Hepatocyte (in vitro differentiated cells): ENCODE measurements around the gene ANKRD17. TPM values are rescaled to one million over a fixed set of nuclear protein-coding genes. Genes with fewer than 3 reads are reported as not detected.
A peak's percentile ranks its signal among the peaks of the same experiment; 100 is the strongest.
"Not testable (repeated sequence)": the region's sequence is repeated elsewhere in the genome, so short reads cannot be mapped to it uniquely, and the experiment has no call there.

Experiments used
- DNase-seq: peaks from one replicate; pipeline ENCODE4 v3.0.0-alpha.2; 2016; ENCODE audit warnings: low spot score
- H2AFZ ChIP-seq: fragments of 200-600 bp; sonication (generic); 2 replicates; pipeline ENCODE4 v1.6.0; 2016; ENCODE audit warnings: antibody characterized with exemption, mild to moderate bottlenecking
- H3K27ac ChIP-seq: fragments of 200-600 bp; sonication (generic); 2 replicates; pipeline ENCODE4 v1.5.1; 2016; ENCODE audit warnings: mild to moderate bottlenecking
- H3K27me3 ChIP-seq: fragments of 200-600 bp; sonication (generic); 2 replicates; pipeline ENCODE4 v1.6.1; 2016
- H3K36me3 ChIP-seq: fragments of 200-600 bp; sonication (generic); replicated peaks from 2 replicates; pipeline ENCODE4 v1.5.1; 2016; ENCODE audit warnings: low read depth; ENCODE audit not compliant: insufficient read depth
- H3K4me1 ChIP-seq: fragments of 200-600 bp; sonication (generic); 2 replicates; pipeline ENCODE4 v1.5.1; 2016; ENCODE audit warnings: mild to moderate bottlenecking, moderate library complexity; ENCODE audit not compliant: insufficient read depth
- H3K4me2 ChIP-seq: fragments of 200-600 bp; sonication (generic); 2 replicates; pipeline ENCODE4 v1.6.0; 2016
- H3K4me3 ChIP-seq: fragments of 200-600 bp; sonication (generic); 2 replicates; pipeline ENCODE4 v1.5.1; 2016; ENCODE audit warnings: mild to moderate bottlenecking
- H3K79me2 ChIP-seq: fragments of 200-600 bp; sonication (generic); 2 replicates; pipeline ENCODE4 v1.6.0; 2017; ENCODE audit warnings: mild to moderate bottlenecking
- H3K9me2 ChIP-seq: fragments of 200-600 bp; sonication (generic); replicated peaks from 2 replicates; pipeline ENCODE4 v1.6.0; 2017; ENCODE audit warnings: mild to moderate bottlenecking; ENCODE audit not compliant: insufficient read depth
- H3K9me3 ChIP-seq: fragments of 200-600 bp; sonication (generic); 2 replicates; pipeline ENCODE4 v1.5.1; 2016; ENCODE audit warnings: low read depth, mild to moderate bottlenecking
- H4K20me1 ChIP-seq: fragments of 200-600 bp; sonication (generic); 2 replicates; pipeline ENCODE4 v1.6.0; 2016; ENCODE audit warnings: mild to moderate bottlenecking; ENCODE audit not compliant: insufficient read depth, poor library complexity, severe bottlenecking
- CTCF ChIP-seq: fragments of 200-600 bp; sonication (generic); IDR thresholded peaks from 2 replicates; pipeline ENCODE4 v1.5.1; 2016; ENCODE audit warnings: antibody characterized with exemption, mild to moderate bottlenecking; ENCODE audit not compliant: poor library complexity
- EZH2 ChIP-seq: fragments of 200-600 bp; sonication (generic); IDR thresholded peaks from 2 replicates; pipeline ENCODE4 v1.6.1; 2016; ENCODE audit warnings: antibody characterized with exemption, mild to moderate bottlenecking, borderline replicate concordance
- EZH2phosphoT487 ChIP-seq: fragments of 200-600 bp; sonication (generic); IDR thresholded peaks from one replicate; pipeline ENCODE4 v1.6.1; 2018; ENCODE audit warnings: antibody characterized with exemption, mild to moderate bottlenecking, low read depth, moderate library complexity; ENCODE audit not compliant: unreplicated experiment, severe bottlenecking
- WGBS: methylation state at CpG from one replicate; pipeline ENCODE4 v1.1.6; 2016; ENCODE audit warnings: low lambda C conversion rate; ENCODE audit errors: missing lambda C conversion rate; 5-methylcytosine and 5-hydroxymethylcytosine counted together
- polyA plus RNA-seq: library from polyadenylated mRNA; unstranded; fragments of >200 nt; fragmentation: Nextera tagmentation; extraction: Ambion mirVana; gene quantifications from 2 replicates; pipeline ENCODE4 v1.2.1, GENCODE V29; 2016
- total RNA-seq: library from RNA; depleted of rRNA; stranded (reverse); fragments of >200 nt; gene quantifications from 2 replicates; pipeline ENCODE4 v1.2.3, GENCODE V29; 2014

ANKRD17 gene
- total and polyA plus RNA-seq, 2 experiments from 2014 or later, result 31.8 to 55.8 TPM

GRCh38 chr4:73257234-73257633 lies 1.4 kb downstream of the ANKRD17 start:
- peak overlapping the region; percentile 70 for H3K4me3 ChIP-seq
- peak; percentile 89 for DNase-seq
- H3K4me2 ChIP-seq, result peak overlapping the region; percentile 79
- H3K9me2 ChIP-seq, result no peaks in the 10 kb centered on the region
- H4K20me1 ChIP-seq, result peaks cover 48% of the 10 kb centered on the region
- H3K9me3 ChIP-seq, result no peaks in the 10 kb centered on the region
- TF ChIP-seq CTCF (peak; percentile 79), EZH2phosphoT487 (no peak), EZH2 (no peak)
- H3K79me2 ChIP-seq, result peaks cover 84% of the 10 kb centered on the region
- H3K4me1 ChIP-seq, result peaks cover 32% of the 10 kb centered on the region
- H3K27ac ChIP-seq, result peak overlapping the region; percentile 97
- H2AFZ ChIP-seq, result no peak overlapping the region
- WGBS, result 3% methylated on average over 6 of the region's 6 CpGs
- no peaks in the 10 kb centered on the region for H3K36me3 ChIP-seq
- no peaks in the 10 kb centered on the region for H3K27me3 ChIP-seq

GRCh38 chr4:73255847-73256246 lies 2.8 kb downstream of the ANKRD17 start:
- Histone ChIP-seq H3K27ac (peak overlapping the region; percentile 1), H3K4me3 (peak overlapping the region; percentile 17), H3K79me2 (peaks cover 87% of the 10 kb centered on the region), H4K20me1 (peaks cover 62% of the 10 kb centered on the region), H3K4me1 (peaks cover 32% of the 10 kb centered on the region), H3K4me2 (peak overlapping the region; percentile 79)
- not testable (repeated sequence) for DNase-seq, H3K9me3 ChIP-seq, H3K9me2 ChIP-seq, H3K27me3 ChIP-seq, H3K36me3 ChIP-seq, H2AFZ ChIP-seq
- WGBS, result 75% methylated on average over 8 of the region's 8 CpGs

GRCh38 chr4:73252001-73252400 lies 6.6 kb downstream of the ANKRD17 start:
- H3K9me2 ChIP-seq, result no peaks in the 10 kb centered on the region
- no peak overlapping the region for H3K4me3 ChIP-seq
- H3K9me3 ChIP-seq, result no peaks in the 10 kb centered on the region
- H4K20me1 ChIP-seq, result peaks cover 96% of the 10 kb centered on the region
- H3K27ac ChIP-seq, result no peak overlapping the region
- no peaks in the 10 kb centered on the region for H3K36me3 ChIP-seq
- H3K4me2 ChIP-seq, result no peak overlapping the region
- no peak for TF ChIP-seq EZH2phosphoT487
- peaks cover 23% of the 10 kb centered on the region for H3K4me1 ChIP-seq
- no peak overlapping the region for H2AFZ ChIP-seq
- H3K27me3 ChIP-seq, result no peaks in the 10 kb centered on the region
- DNase-seq, result no peak
- H3K79me2 ChIP-seq, result peaks cover 100% of the 10 kb centered on the region

GRCh38 chr4:73251384-73251783 lies 7.2 kb downstream of the ANKRD17 start:
- H3K79me2 ChIP-seq, result peaks cover 100% of the 10 kb centered on the region
- H3K27ac ChIP-seq, result no peak overlapping the region
- 92% methylated on average over 2 of the region's 2 CpGs for whole genome bisulfite sequencing
- no peaks in the 10 kb centered on the region for H3K9me2 ChIP-seq
- peaks cover 21% of the 10 kb centered on the region for H3K4me1 ChIP-seq
- H3K4me2 ChIP-seq, result no peak overlapping the region
- no peak overlapping the region for H2AFZ ChIP-seq
- no peak overlapping the region for H3K4me3 ChIP-seq
- TF ChIP-seq EZH2, result no peak
- TF ChIP-seq CTCF, result no peak
- no peak for TF ChIP-seq EZH2phosphoT487
- DNase-seq, result no peak
- H3K36me3 ChIP-seq, result no peaks in the 10 kb centered on the region
- H3K27me3 ChIP-seq, result no peaks in the 10 kb centered on the region
- no peaks in the 10 kb centered on the region for H3K9me3 ChIP-seq
- peaks cover 95% of the 10 kb centered on the region for H4K20me1 ChIP-seq

- H3K4me2 ChIP-seq, result no peak overlapping the region
- H4K20me1 ChIP-seq, result peaks cover 95% of the 10 kb centered on the region
- TF ChIP-seq EZH2phosphoT487, result no peak
- H3K27me3 ChIP-seq, result no peaks in the 10 kb centered on the region
- peaks cover 16% of the 10 kb centered on the region for H3K4me1 ChIP-seq
- H3K9me2 ChIP-seq, result no peaks in the 10 kb centered on the region
- H3K36me3 ChIP-seq, result no peaks in the 10 kb centered on the region
- peaks cover 100% of the 10 kb centered on the region for H3K79me2 ChIP-seq
- H3K27ac ChIP-seq, result no peak overlapping the region
- H3K4me3 ChIP-seq, result no peak overlapping the region
- no peaks in the 10 kb centered on the region for H3K9me3 ChIP-seq
- H2AFZ ChIP-seq, result no peak overlapping the region
- 95% methylated on average over 9 of the region's 9 CpGs for WGBS
- no peak for DNase-seq
Measured at GRCh38 chr4:73250642-73251041, 8.0 kb downstream of the ANKRD17 start.
